HUES48 (cell line): Measurements from ENCODE around the gene CASS4.
A peak's percentile ranks its signal among the peaks of the same experiment; 100 is the strongest.
"Not testable (repeated sequence)": the region's sequence is repeated elsewhere in the genome, so short reads cannot be mapped to it uniquely, and the experiment has no call there.

Source experiments
- H3K27ac ChIP-seq: one replicate; pipeline ENCODE4 v1.7.0; 2013; ENCODE audit warnings: low read depth, low read length, inconsistent platforms
- H3K27me3 ChIP-seq: 2 replicates; pipeline ENCODE4 v1.6.1; 2013; ENCODE audit warnings: mild to moderate bottlenecking, low read length; ENCODE audit not compliant: control insufficient read depth, insufficient read depth
- H3K36me3 ChIP-seq: 2 replicates; pipeline ENCODE4 v1.6.1; 2013; ENCODE audit warnings: low read length; ENCODE audit not compliant: control insufficient read depth, insufficient read depth
- H3K4me1 ChIP-seq: 2 replicates; pipeline ENCODE4 v1.6.1; 2013; ENCODE audit warnings: mild to moderate bottlenecking, low read length; ENCODE audit not compliant: control insufficient read depth, insufficient read depth
- H3K4me3 ChIP-seq: 2 replicates; pipeline ENCODE4 v1.5.1; 2013; ENCODE audit warnings: mild to moderate bottlenecking, low read depth, low read length
- H3K9ac ChIP-seq: 2 replicates; pipeline ENCODE4 v1.6.1; 2013; ENCODE audit warnings: mild to moderate bottlenecking, low read depth, low read length, moderate library complexity
- H3K9me3 ChIP-seq: 2 replicates; pipeline ENCODE4 v1.6.1; 2013; ENCODE audit warnings: low read length; ENCODE audit not compliant: control insufficient read depth, insufficient read depth

The CASS4 gene

DNA sequence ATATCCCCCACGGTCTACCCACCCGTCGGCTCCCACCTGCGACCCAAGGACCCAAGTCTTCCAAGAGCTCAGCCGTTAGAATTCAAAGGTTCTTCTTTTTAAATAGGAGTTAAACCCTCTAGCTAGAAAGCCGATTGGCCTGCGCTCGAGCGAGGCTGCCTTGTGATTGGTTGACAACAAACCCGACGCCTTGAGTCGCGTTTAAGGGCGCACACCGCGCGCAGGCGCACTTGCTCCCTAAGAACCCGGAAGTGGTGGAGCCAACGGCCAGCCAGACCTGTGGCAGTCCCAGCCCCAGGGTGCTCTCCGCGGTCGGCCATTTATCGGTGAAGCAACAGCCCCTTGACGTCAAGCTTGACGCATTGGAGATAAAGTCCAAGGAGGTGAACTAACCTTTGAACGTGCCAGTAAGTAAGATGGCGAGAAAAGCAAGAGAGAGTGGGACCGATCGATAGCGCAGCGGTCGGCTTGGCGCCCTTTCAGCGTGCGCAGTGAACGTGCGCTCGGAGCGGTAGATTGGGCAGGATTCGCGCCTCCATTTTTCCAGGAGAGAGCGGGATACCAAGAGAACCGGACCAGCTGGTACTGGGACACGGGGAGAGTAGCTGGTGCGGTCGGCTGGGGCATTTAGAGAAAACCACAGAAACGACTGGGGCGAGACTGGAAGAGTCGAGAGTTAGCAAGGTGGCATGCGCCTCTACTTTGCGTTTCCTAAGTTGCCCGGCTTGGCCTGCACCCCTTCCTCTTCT is 19.8 kb upstream of the CASS4 start, which contains the start of the genes AURKA and CSTF1:
TSS of gene AURKA (minus strand) at position 84 of the 749 bp plus-strand sequence. CDS start 4,018 bp downstream, outside the sequence.
TSS of gene CSTF1 (plus strand) at position 514 of the 749 bp plus-strand sequence. CDS start 2,908 bp downstream, outside the sequence.
- Histone ChIP-seq H3K9ac (peak within 1 kb of the TSS; percentile 94), H3K9me3 (no peaks in the 10 kb centered on the region), H3K36me3 (peaks cover 60% of the 10 kb centered on the region), H3K27ac (peak within 1 kb of the TSS; percentile 95), H3K4me1 (peaks cover 10% of the 10 kb centered on the region), H3K27me3 (no peaks in the 10 kb centered on the region), H3K4me3 (peak within 1 kb of the TSS; percentile 87)

DNA sequence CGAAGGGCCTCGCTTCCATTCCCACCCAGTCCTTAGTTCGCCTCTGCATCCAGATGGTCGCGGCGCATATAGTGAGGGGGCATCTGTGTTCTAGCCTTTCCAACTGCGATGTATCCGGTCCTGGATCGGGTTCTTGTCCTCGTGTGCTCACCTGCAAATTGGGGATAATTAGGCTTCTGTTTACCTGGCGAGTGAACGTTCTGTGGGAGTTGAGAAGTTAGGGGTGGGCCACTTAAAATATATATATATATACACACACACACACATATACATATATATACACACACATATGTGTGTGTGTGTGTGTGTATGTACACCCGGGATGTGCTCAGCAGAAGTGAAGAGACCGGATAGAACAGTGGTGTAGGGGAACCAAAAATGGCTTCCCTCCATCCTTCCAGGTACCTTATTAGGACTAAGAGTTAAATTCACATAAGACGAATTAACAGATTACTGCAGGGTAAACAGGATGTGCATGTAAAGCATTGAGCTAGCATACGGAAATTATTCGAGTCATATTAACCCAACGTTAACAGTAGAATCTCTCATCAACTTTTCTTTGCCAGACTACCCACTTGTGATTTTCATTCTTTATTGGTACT is 19.1 kb upstream of the CASS4 start:
- H3K27ac ChIP-seq = peak overlapping the region; percentile 95
- peaks cover 10% of the 10 kb centered on the region for H3K4me1 ChIP-seq
- H3K4me3 ChIP-seq = peak overlapping the region; percentile 87
- H3K36me3 ChIP-seq = peaks cover 60% of the 10 kb centered on the region
- no peaks in the 10 kb centered on the region for H3K27me3 ChIP-seq
- no peaks in the 10 kb centered on the region for H3K9me3 ChIP-seq
- H3K9ac ChIP-seq = peak overlapping the region; percentile 94

DNA sequence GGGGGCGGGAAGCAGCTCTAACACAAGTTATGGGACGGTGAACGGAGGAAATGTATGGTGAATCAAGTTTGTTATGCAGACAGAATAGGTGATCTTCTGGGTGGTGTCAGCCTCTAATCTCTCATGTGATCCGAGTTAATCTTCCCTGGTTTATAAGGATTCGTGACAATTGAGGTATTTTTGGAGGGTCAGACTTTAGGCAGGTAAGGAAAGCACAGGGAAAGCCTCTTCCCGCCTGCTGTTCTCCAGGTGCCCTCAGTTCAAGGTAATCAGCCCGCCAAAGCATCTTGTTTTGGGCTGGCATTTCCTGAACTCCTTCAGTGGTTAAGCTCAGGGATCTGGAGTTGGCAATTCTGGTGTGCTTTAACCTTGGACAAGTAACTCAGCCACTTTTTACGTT is 18.4 kb upstream of the CASS4 start:
- peak overlapping the region; percentile 87 for H3K4me3 ChIP-seq
- H3K4me1 ChIP-seq = peaks cover 10% of the 10 kb centered on the region
- H3K27me3 ChIP-seq = no peaks in the 10 kb centered on the region
- peaks cover 60% of the 10 kb centered on the region for H3K36me3 ChIP-seq
- peak overlapping the region; percentile 94; the same call in 1 of the 2 replicates for H3K9ac ChIP-seq
- H3K9me3 ChIP-seq = no peaks in the 10 kb centered on the region
- no peak overlapping the region for H3K27ac ChIP-seq

DNA sequence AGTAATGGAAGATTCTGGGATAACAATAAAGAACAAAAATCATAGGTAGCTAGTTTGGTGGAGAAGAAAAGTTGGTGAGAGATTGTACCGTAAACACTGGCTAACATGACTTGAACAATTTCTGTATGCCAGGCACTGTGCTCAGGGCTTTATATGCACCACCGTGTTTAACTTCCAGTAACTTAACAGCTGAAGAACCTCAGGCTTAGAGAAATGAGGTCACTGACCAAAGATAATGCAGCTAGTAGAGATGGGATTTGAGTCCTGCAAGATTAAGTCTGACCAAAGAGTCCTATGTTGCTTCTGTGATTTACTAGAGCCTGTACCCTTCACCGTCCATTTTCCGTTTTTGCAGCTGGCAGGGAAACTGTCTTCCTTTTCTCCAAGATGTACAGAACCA is 16.9 kb upstream of the CASS4 start:
- H3K9me3 ChIP-seq = no peaks in the 10 kb centered on the region
- H3K9ac ChIP-seq = no peak overlapping the region
- peaks cover 10% of the 10 kb centered on the region for H3K4me1 ChIP-seq
- H3K4me3 ChIP-seq = no peak overlapping the region
- H3K36me3 ChIP-seq = peaks cover 60% of the 10 kb centered on the region
- H3K27ac ChIP-seq = no peak overlapping the region
- no peaks in the 10 kb centered on the region for H3K27me3 ChIP-seq

DNA sequence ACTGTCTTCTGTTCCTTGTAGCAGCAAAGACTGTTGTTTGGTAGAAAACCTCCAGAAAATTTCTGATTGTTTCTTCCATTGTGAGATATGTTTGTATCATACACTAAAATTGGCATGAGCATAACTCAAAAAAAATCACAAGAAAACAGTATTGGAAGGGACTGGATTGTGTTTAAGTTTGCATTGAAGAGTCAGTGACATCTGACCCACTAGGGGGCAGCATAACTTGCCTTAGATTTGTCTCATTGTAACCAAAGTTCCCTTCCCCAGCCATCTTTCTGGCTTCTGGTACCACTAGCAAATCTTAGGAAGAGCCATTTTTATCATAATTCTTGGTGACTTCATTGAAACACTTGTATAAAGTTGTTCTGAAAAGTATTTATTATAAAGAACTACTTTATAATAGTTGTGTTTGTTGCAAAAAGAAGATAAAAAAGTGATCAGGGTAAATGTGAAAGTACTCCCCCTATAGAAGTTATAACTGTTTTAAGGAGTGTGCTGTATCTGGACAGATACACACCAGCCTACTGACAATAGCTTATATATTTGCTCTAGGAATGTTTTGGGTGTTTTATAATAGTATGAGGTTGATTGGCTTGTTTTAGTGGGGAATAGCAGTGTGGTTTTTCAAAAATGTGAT is 11.9 kb upstream of the CASS4 start:
- H3K36me3 ChIP-seq = peaks cover 95% of the 10 kb centered on the region
- H3K27me3 ChIP-seq = no peaks in the 10 kb centered on the region

DNA sequence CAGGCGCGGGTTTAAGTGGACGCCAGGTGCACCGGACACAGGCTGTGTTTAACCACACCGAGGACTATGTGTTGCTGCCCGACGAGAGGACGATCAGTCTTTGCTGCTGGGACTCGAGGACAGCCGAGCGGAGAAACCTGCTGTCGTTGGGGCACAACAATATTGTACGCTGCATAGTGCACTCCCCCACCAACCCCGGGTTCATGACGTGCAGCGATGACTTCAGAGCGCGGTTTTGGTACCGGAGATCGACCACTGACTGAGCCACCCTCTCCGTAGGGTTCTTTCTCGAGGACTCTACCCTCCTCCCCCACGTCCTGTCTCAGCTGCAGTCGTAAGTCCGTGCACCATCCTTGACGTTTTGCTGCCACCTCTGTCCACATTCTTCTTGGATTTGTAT is 8.6 kb upstream of the CASS4 start:
- H3K36me3 ChIP-seq = peaks cover 88% of the 10 kb centered on the region
- no peaks in the 10 kb centered on the region for H3K4me1 ChIP-seq
- no peaks in the 10 kb centered on the region for H3K9me3 ChIP-seq
- no peak overlapping the region for H3K4me3 ChIP-seq
- H3K27ac ChIP-seq = no peak overlapping the region
- H3K9ac ChIP-seq = no peak overlapping the region
- H3K27me3 ChIP-seq = no peaks in the 10 kb centered on the region

More for the DNA sequence above, 11.9 kb upstream of the CASS4 start:
- no peaks in the 10 kb centered on the region for H3K4me1 ChIP-seq
- H3K4me3 ChIP-seq = no peak overlapping the region
- no peak overlapping the region for H3K9ac ChIP-seq
- H3K27ac ChIP-seq = no peak overlapping the region
- H3K9me3 ChIP-seq = no peaks in the 10 kb centered on the region

DNA sequence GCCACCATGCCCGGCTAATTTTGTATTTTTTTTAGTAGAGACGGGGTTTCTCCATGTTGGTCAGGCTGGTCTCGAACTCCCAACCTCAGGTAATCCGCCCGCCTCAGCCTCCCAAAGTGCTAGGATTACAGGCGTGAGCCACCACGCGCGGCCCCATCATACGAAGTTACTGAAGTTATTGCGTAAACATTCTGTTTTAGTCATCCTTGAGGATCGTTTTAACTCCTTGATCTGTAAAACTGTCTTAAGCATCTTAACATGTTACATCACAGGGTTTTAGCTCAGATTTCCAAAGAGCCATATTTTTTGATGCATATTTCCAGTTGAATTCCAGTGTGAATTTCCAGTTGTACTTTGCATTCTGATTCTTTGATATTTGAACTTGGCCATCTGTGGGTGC is 6.7 kb upstream of the CASS4 start:
- H3K9me3 ChIP-seq, H3K27me3 ChIP-seq, H3K9ac ChIP-seq, H3K4me1 ChIP-seq, H3K27ac ChIP-seq, H3K4me3 ChIP-seq: not testable (repeated sequence)
- H3K36me3 ChIP-seq = peaks cover 73% of the 10 kb centered on the region

DNA sequence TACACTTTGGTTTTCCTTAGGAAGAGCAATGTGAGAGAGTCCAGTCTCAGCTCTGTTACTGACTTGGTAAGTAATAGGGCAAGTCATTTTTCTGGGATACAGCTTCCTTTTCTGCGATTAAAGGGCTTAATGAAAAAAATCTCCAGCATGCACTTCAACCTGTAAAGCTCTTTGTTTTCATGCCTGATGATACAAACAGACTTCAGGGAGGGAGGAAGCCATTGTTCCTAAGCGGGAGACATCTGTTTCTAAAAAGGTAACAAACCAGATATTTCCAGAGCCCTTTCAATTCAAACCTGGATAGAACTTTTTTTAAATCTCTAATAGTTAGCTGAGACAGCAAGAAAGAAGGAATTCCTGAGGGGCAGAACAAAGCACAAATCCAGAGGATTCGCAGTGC is 5.2 kb upstream of the CASS4 start:
- no peak overlapping the region for H3K4me3 ChIP-seq
- H3K27me3 ChIP-seq = no peaks in the 10 kb centered on the region
- H3K9me3 ChIP-seq = no peaks in the 10 kb centered on the region
- no peak overlapping the region for H3K27ac ChIP-seq
- no peak overlapping the region for H3K9ac ChIP-seq
- H3K36me3 ChIP-seq = peaks cover 59% of the 10 kb centered on the region
- no peaks in the 10 kb centered on the region for H3K4me1 ChIP-seq

DNA sequence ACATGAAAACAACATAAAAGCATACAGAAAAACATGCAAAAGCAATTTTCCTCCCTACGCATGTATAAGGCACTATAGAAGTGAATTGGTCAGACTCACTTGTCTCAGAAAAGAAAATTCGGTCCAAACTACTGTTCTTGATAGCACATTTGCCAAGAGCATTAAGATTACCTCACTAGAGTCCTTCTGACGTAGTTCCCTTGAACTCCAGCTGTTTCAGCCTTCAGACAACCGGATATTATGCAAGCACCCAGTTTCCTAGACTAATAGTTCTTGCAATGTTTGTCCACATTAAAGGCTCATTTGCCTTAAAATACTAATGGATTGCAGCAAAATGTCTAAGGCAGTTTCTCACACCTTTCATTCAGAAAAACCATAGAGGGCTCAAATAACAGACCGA is 2.5 kb upstream of the CASS4 start:
- H3K36me3 ChIP-seq = peaks cover 34% of the 10 kb centered on the region
- H3K4me3 ChIP-seq = no peak overlapping the region
- H3K27me3 ChIP-seq = no peaks in the 10 kb centered on the region
- H3K9me3 ChIP-seq = no peaks in the 10 kb centered on the region
- no peaks in the 10 kb centered on the region for H3K4me1 ChIP-seq
- no peak overlapping the region for H3K9ac ChIP-seq
- H3K27ac ChIP-seq = no peak overlapping the region

DNA sequence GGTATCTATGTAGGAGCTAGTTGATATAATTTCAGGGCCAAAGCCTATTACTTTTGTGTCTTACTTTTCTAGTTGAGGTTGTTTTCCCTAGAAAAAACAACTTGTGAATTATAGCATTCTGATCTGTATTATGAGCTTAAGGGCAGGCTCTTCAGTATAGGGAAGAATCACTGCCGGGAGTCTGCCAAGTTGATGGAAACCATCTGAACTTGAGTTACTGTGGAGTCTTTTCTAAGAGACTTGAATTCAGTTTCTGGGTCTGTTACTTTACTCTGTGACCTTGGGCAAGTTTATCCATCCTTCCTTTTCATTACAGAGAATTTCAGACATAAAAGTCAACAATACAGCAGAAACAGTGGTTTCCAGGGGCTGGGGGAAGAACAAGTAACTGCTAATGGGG is 2.1 kb upstream of the CASS4 start:
- no peaks in the 10 kb centered on the region for H3K9me3 ChIP-seq
- no peaks in the 10 kb centered on the region for H3K4me1 ChIP-seq
- H3K27me3 ChIP-seq = no peaks in the 10 kb centered on the region
- H3K9ac ChIP-seq = no peak overlapping the region
- H3K4me3 ChIP-seq = no peak overlapping the region
- H3K36me3 ChIP-seq = peaks cover 31% of the 10 kb centered on the region
- H3K27ac ChIP-seq = no peak overlapping the region

DNA sequence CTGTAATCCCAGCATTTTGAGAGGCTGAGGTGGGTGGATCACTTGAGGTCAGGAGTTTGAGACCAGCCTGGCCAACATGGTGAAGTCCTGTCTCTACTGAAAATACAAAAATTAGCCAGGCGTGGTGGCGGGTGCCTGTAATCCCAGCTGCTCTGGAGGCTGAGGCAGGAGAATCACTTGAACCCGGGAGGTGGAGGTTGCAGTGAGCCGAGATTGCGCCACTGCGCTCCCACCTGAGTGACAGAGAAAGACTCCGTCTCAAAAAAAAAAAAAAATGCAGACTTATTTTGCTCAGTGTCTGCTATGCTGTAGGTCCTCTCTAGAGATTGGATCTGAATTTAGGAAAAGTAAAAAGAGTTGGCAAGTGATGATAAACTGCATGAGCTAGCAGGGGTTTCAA is 773 bp upstream of the CASS4 start:
- peaks cover 19% of the 10 kb centered on the region for H3K36me3 ChIP-seq
- not testable (repeated sequence) for H3K4me3 ChIP-seq

More for the DNA sequence above, 773 bp upstream of the CASS4 start:
- H3K27ac ChIP-seq, H3K4me1 ChIP-seq, H3K9me3 ChIP-seq, H3K27me3 ChIP-seq, H3K9ac ChIP-seq: not testable (repeated sequence)
